IPS-18c (cell line): Measurements from ENCODE around the gene JAKMIP1.
"Not testable (repeated sequence)": the region's sequence is repeated elsewhere in the genome, so short reads cannot be mapped to it uniquely, and the experiment has no call there.

Source experiments
- H3K4me3 ChIP-seq: 2 replicates; pipeline ENCODE4 v1.7.0; 2013; ENCODE audit warnings: low read depth, mild to moderate bottlenecking, low read length, moderate library complexity; ENCODE audit not compliant: insufficient read depth
- H3K9me3 ChIP-seq: one replicate; pipeline ENCODE4 v1.6.1; 2013; ENCODE audit warnings: mild to moderate bottlenecking, low read length, moderate library complexity; ENCODE audit not compliant: control insufficient read depth, insufficient read depth

Gene JAKMIP1

DNA sequence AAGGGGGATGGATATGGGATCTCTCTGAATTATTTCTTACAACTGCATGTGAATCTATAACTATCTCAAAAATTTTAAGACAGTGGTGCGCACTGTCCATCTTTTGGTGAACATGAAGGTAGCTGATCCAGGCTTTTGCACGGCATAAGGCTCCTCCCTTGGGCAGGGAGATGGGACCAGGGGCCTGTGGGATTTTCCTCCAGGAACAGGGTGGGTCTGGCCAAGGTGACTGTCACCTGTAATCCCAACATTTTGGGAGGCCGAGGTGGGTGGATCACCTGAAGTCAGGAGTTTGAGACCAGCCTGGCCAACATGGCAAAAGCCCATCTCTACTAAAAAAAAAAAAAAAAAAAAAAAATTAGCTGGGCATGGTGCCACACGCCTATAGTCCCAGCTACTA is 8.9 kb upstream of the JAKMIP1 start:
- not testable (repeated sequence) for H3K9me3 ChIP-seq, H3K4me3 ChIP-seq

DNA sequence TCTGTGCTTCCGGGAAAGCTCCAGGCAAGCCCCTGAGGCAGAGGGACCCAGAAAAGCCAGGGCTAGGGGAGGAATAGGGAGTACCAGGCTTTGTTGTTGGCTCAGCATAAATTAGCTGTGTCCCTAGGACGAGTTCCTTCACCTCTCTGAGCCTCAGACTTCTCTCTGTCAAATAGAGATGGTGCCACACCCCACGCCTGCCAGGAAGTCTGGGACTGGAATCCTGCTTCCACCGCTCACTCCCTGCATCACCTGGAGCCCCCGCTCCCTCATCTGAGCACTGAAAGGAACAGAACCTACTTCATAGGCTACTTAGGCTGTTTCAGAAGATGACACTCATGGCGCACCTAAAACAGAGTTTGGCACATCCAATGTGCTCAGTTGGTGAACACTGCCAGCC is 8.1 kb upstream of the JAKMIP1 start:
- H3K4me3 ChIP-seq: no peak overlapping the region
- no peaks in the 10 kb centered on the region for H3K9me3 ChIP-seq

DNA sequence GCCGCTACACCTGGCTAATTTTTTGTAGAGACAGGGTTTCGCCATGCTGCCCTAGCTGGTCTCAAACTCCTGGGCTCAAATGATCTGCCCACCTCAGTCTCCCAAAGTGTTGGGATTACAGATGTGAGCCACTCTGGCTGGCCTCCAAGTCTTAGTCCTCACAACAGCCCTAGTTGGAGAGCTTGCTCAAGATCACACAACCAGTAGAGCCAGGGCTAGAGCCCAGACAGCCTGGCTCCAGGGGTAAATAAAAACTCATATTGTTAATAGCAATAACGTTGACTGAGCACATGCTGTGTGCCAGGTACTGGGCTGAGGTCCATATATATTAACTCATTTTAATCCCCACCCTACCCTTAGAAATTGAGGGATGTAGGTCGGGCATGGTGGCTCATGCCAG is 7.3 kb upstream of the JAKMIP1 start:
- peaks cover 2% of the 10 kb centered on the region for H3K9me3 ChIP-seq
- H3K4me3 ChIP-seq: no peak overlapping the region

DNA sequence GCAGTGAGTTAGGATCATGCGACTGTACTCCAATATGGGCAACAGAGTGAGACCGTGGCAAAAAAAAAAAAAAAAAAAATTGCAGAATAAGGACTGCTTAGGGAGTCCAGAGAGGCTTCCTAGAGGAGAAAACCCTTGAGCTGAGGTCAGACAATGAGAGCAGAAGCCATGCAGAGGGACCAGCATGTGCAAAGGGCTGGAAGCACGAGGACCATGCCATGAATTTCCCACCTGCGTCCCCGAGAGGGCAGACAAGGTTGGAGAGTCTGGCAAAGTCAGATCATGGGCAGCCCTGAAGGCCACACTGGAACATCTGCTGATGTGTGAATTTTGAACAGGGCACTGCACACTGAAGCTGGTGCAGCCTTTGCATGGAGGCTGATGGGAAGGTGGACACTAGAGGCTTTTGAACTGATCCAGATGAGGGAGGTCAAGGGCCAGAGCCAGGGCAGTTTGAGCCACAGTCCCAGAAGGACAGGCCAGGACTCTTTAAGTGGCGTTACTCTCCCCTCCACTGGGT is 6.5 kb upstream of the JAKMIP1 start:
- Histone ChIP-seq H3K9me3 (peaks cover 2% of the 10 kb centered on the region), H3K4me3 (no peak overlapping the region)

DNA sequence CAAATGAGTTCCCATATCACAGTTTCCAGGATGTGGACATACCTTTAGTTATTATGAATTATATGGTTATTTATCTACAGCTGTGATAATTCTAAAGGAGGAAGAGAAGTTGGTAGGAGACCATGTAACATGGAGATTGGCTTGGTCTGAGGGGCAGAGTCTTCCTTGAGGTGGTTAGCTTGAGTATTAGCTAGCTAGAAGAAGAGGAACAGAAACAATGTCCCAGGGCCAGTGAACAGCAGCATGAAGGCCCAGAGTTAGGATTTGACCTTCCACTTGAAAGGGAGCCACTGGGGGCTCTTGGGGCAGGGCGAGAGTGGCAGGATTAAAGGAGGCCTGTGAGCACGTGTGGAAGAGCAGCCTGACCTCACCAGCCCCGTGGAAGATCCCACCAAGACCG is 5.6 kb upstream of the JAKMIP1 start:
- Histone ChIP-seq H3K4me3 (no peak overlapping the region), H3K9me3 (peaks cover 2% of the 10 kb centered on the region)

DNA sequence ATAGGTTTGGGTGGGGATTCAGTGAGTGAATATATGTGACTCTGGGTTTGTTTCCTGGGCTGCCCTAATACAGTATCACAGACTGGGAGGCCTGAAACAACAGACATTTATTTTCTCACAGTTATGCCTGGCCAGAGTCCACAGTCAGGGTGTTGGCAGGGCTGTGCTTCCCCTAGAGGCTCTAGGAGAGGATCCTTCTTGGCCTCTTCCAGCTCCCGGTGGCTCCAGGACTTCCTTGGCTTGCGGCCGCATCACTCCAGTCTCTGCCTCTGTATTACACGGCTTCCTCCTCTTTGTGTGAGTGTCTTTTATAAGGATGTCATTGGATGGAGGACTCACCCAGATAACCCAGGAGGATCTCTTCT is 5.2 kb upstream of the JAKMIP1 start:
- H3K4me3 ChIP-seq: no peak overlapping the region
- H3K9me3 ChIP-seq: peaks cover 2% of the 10 kb centered on the region

DNA sequence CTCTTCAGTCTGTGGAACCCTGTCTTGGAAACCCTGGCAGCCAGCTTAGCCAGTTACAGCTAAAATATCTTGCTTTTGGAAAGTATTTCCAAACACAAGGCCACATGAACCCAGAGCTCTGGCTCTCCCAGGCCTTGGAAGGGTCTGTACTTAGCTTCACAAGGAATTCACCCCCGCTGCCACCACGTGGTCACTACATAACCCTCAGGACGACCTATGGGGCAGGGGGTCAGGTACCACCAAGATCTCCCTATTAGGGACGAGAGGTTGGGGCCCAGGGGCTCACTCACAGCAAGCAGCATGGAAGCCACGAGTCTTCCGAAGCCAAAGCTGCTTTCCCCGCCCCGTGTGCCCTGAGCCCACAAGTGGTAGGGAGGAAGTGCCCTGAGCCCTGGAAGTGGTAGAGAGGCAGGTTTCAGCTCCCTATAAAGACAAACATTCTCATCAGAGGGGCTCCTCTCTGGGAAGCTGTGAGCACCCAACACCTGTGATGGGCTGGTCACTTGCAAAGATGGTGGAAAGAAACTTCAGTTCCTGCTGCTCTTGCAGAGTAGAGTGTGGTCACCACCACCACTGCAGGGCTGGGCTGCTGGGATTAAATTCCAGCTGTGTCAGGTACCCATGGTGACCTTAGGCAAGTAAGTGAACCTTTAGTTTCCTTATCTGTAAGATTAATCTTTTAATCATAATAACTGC is 4.7 kb upstream of the JAKMIP1 start:
- Histone ChIP-seq H3K4me3 (no peak overlapping the region), H3K9me3 (peaks cover 2% of the 10 kb centered on the region)

DNA sequence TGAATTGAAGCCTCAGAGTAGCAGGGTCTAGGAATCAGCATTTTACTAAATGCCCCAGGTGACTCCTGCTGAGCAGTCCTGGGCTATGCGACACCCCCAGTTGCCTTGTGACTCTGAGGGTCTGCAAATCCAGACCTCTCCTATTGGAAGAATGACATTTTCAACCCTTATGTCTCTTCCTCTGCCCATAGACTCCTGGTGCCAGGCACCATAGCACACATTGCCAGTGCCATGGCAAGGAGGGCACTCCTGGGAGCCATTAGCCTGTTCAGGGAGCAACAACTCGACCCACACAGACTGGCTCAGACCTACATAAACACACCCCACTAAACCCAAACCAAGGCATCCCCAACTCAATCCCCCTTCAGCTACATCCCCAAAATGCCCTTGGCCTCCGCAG is 3.7 kb upstream of the JAKMIP1 start:
- H3K4me3 ChIP-seq: no peak overlapping the region
- peaks cover 3% of the 10 kb centered on the region for H3K9me3 ChIP-seq

DNA sequence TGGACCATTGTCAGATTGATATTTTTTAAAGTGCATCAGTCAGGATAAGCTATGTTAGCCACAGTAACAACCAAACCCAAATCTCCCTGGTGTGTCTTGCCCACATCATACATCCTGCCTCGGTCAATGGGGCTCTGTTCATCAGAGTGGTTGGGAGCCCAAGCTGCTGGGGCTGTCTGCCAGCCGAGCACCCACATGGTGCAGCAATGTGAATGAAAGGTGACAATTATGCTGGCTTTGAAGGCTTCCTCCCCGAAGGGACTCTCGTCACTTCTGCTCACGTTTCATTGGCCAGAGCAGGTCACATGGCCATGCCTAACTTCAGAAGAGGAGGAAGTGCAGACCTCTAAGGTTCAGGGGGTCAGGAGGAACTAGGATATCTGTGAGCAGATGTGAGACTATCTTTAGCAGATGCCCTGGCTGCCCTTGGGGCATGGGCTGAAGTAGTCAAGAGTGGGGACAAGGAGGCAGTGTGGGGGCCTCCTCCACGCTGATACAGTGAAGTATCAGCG is 1.3 kb upstream of the JAKMIP1 start:
- no peak overlapping the region for H3K4me3 ChIP-seq

DNA sequence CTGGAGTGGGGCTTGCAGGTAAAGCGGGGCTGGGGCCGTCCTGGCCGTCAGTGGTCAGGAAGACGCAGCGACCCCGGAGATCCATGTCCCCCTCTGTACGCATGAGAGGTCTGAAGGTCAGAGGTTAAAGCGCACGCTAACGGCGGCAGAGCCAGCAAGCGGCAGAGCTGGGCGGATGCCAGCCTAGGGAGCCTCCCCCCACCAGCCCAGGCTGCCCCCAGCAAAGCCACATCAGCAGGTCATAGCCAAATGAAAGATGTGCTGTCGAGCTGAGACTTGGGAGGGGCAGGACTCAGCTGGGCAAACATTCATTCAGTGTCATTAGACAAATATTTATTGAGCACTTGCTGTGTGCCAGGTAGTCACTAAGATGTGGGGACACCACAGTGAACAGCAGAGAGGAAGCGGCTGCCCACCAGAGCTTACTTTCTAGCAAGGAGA is 593 bp upstream of the JAKMIP1 start:
- Histone ChIP-seq H3K9me3 (peaks cover 4% of the 10 kb centered on the region), H3K4me3 (peak overlapping the region; percentile 62)

More for the DNA sequence above, 1.3 kb upstream of the JAKMIP1 start:
- H3K9me3 ChIP-seq: peaks cover 4% of the 10 kb centered on the region

DNA sequence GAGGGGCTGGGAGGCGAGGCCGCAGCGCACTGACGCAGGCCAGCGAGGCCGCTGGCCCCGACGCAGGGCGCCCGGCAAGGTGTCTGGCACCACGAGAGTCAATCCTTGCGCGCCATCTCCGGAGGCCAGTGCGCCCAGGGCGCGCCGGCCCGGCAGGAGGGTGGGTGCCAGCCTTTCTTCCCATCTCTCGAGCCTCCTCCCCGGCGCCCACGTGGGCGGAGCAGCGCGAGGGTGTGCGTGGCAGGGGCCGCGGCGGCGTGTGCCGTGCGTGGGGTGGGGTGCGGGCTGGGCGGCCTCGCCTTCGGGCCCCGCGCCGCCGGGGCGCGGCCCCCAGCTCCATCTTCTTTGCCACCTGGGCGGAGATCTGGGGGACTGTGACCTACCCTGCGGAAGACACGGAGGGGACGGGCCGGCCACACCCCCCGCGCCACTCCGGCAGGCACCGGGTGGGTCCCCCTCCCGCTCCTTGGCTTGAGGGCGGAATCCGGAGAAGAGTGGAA is 877 bp downstream of the JAKMIP1 start:
- Histone ChIP-seq H3K4me3 (peak overlapping the region; percentile 71), H3K9me3 (peaks cover 4% of the 10 kb centered on the region)

DNA sequence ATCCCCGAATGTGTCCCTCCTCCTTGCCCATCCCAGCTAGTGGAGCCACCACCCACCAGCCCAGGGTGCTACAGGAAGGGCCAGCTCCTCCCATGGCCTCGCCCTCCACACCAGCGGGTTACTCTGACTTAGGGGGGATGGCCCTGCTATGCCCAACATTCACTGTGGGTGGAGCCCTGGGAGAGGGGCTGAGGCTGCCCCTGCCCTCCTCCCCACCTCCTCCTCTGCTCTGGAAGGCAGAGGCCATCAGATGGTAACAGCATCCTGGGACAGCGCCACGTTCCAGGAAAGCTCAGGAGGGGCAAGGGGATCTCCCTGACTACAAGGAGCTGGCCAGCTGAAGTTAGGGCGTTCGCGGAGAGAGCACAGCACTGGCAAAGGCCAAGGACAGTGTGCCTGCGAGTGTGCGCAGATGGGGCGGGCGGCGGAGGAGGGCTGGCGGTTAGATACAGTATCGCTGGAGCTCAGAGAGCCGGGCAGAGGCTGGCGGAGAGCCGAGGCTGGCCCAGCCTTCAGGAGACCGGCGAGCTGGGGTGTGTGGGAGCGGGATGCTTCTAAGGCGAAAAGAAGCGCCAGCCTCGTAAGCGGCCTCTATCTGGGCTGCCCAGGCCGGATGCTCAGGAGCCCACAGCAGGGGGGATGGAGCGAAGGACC is 1.5 kb downstream of the JAKMIP1 start:
- Histone ChIP-seq H3K9me3 (peaks cover 4% of the 10 kb centered on the region), H3K4me3 (peak overlapping the region; percentile 71)

DNA sequence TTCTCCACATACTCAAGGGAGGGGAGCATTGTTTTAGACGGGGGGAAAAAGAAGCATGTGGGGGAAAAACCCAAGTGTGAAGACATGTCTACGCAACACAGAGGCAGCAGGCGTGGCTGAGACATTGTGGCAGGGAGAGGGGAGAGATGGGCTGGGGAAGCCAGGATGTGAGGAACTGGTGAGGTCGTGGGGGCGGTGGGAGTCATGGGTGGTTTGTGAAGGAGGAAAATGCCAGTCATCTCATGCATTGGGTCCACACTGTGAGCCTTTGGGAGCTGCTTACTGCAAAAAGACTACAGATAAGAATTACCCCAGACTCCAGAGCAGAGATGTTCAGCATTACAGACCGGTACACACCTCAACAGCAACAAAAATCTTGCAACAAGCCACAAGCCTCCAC is 2.1 kb downstream of the JAKMIP1 start:
- H3K9me3 ChIP-seq: peaks cover 4% of the 10 kb centered on the region
- H3K4me3 ChIP-seq: no peak overlapping the region

DNA sequence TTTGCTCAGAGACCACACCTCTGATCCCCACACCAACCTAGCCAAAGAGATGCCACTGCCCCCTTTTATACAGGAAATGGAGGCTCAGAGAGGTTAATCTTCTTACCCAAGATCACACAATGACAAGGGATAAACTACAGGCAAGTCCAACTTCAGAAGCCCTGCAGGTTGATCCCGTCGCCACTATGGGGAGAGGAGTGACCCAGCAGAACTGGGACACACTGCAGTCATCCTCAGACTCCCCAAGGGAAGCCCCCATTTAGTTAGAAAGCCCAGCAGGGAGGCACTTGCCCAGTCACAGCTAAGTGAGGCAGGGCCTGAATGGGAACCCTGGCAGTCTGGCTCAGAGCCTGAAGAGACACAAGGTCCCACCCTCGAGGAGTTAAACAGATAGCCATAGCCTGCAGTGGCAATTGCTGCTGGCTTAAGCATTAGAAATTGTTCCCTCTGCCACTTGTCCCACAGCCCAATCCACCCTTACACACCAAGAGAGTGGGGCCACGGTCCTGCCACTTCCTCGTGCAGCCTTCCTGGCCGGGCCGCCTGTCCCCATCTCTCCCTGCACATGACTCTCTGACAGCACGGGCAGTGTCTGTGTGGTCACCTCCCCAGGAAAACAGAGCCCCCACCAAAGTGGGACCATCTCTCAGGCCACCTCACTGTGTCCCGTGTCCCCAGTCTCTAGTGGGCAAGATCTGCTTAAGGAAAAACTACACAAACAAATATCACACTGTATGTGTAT is 2.7 kb downstream of the JAKMIP1 start:
- peaks cover 2% of the 10 kb centered on the region for H3K9me3 ChIP-seq
- no peak overlapping the region for H3K4me3 ChIP-seq

DNA sequence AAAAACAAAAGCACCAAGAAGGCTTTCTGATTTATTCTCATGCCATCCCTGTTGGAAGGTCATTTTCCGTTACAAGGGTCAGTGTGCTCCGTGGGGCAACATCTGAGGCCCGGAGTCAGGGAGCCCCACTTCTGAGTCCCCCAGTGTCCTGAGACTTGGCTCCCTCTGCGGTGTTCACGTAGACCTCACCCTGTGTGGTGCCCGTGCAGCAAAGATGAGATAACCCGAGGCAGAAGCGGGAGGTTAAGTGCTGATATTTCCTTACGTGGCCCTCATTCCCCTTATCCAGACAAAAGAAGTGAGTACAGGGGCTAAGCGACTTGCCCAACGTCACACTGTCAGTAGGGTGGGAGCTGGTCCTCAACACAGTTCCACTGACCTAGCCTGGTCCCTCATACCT is 3.5 kb downstream of the JAKMIP1 start:
- peaks cover 2% of the 10 kb centered on the region for H3K9me3 ChIP-seq
- H3K4me3 ChIP-seq: no peak overlapping the region

DNA sequence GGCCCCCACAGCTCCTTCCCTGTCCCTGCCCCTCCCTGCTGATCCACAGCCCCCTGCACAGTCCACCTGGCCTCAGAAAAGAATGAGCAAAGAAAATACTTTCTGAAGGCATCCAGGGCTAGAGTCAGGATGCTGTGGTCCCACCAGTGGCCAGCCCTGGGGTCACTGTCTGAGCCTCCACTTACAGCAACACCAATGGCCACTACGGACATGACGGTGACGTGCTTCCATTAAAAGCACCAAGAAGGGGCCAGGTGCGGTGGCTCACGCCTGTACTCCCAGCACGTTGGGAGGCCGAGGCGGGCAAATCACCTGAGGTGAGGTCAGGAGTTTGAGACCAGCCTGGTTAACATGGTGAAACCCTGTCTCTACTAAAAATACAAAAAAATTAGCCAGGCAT is 4.0 kb downstream of the JAKMIP1 start:
- peaks cover 2% of the 10 kb centered on the region for H3K9me3 ChIP-seq

DNA sequence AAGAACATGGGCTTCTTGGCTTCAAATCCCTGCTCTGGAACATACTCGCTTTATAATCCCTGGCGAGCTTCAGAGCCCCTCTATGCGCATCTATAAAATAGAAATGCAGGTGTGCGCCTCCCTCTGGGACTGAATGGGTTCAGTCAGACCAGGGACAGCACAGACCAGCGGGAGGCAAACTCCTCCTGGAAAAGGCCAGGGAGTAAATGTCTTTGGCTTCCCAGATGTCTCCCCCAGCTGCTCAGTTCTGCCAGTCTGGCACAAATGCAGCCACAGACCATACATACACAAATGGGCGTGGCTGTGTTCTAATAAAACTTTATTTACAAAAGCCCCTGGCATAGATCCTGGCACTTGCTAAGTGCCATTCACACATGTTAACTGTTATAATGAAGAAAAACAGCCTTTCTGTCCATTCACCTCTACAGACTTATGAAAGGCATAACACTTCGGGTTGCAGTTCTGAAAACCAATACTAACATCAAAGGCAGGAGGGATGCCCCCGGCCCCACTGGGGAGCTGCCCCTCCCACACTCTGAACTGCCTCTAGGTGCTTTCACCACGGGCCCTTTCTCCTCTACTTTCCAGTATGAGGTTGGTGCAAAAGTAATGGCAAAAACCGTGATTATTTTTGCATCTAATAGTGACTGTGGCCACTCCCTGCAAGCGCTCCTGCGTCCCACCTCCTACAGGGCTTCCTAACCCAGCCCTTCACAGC is 4.6 kb downstream of the JAKMIP1 start:
- Histone ChIP-seq H3K9me3 (peaks cover 2% of the 10 kb centered on the region), H3K4me3 (no peak overlapping the region)

More for the DNA sequence above, 4.0 kb downstream of the JAKMIP1 start:
- H3K4me3 ChIP-seq: no peak overlapping the region
